ENCODE data around the gene LIMK2. TPM values are rescaled to one million over a fixed set of nuclear protein-coding genes. Genes with fewer than 3 reads are reported as not detected.

The LIMK2 gene
- total RNA-seq, 1 experiment from 2014 or later, result 27.9 TPM

GRCh38 chr22:31253949-31254348, 41.9 kb downstream of the LIMK2 start:
- intact Hi-C loops (cut with micrococcal nuclease; ENCODE audit: unreplicated experiment), result no loop called here
- Histone ChIP-seq H3K27ac (ENCODE audit: low read depth, low read length, poor library complexity, severe bottlenecking) (no peak overlapping the region), H3K27me3 (replicated peaks; ENCODE audit: insufficient read depth, low read depth, low read length, poor library complexity) (no peaks in the 10 kb centered on the region), H3K36me3 (ENCODE audit: insufficient read depth, low read length, poor library complexity, severe bottlenecking) (no peaks in the 10 kb centered on the region), H3K9me3 (ENCODE audit: low read depth, low read length, poor library complexity, severe bottlenecking) (no peaks in the 10 kb centered on the region), H3K4me1 (ENCODE audit: insufficient read depth, low read length, poor library complexity, severe bottlenecking) (no peaks in the 10 kb centered on the region), H3K4me3 (ENCODE audit: low read depth, low read length, poor library complexity, severe bottlenecking) (no peak overlapping the region)
- ChIA-PET CTCF (no interaction called here), POLR2A (ENCODE audit: low non-redundant PET) (no interaction called here)
- no peak for TF ChIP-seq EZH2 (IDR thresholded peaks at IDR 0.05; ENCODE audit: borderline replicate concordance, low read depth, low read length, poor library complexity, severe bottlenecking)
- TF ChIP-seq CTCF (conservative IDR thresholded peaks at IDR 0.05; ENCODE audit: low read depth, low read length), result no peak
- BruUV-seq (replicated peaks), result no TSS peak
- DNase-seq (ENCODE audit: low spot score), result no peak

DNA sequence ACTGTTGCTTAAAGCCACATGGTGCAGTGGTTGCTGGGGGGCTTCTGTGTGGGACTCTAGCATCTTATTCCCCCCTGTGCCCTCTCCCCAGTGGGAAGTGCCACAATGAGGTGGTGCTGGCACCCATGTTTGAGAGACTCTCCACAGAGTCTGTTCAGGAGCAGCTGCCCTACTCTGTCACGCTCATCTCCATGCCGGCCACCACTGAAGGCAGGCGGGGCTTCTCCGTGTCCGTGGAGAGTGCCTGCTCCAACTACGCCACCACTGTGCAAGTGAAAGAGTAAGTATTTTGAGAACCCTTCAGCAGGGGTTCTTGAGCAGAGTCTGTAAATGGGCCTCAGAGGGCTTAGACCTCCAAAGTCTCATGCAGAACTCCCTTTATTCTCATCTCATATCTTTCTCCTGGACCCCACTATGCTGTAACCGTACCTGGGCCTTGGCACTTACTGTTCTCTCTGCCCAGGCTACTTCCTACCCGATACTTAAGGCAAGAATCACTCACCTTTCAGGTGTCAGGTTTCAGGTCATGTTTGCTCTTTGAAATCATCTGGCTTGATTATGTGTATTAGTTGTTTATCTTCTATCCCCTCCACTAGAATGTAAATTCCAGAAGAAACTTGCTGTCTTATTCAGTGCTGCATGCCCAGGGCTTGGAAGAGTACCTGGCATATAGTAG, 47.8 kb downstream of the LIMK2 start:
- no peaks in the 10 kb centered on the region for H3K27me3 ChIP-seq (replicated peaks; ENCODE audit: insufficient read depth, low read depth, low read length, poor library complexity)
- H3K9me3 ChIP-seq (ENCODE audit: low read depth, low read length, poor library complexity, severe bottlenecking), result no peaks in the 10 kb centered on the region
- H3K27ac ChIP-seq (ENCODE audit: low read depth, low read length, poor library complexity, severe bottlenecking), result no peak overlapping the region
- DNase-seq (ENCODE audit: low spot score), result no peak
- no TSS peak for BruUV-seq (replicated peaks)
- intact Hi-C loops (cut with micrococcal nuclease; ENCODE audit: unreplicated experiment), result no loop called here
- H3K36me3 ChIP-seq (ENCODE audit: insufficient read depth, low read length, poor library complexity, severe bottlenecking), result no peaks in the 10 kb centered on the region
- ChIA-PET POLR2A (ENCODE audit: low non-redundant PET) (no interaction called here), CTCF (no interaction called here)
- no peaks in the 10 kb centered on the region for H3K4me1 ChIP-seq (ENCODE audit: insufficient read depth, low read length, poor library complexity, severe bottlenecking)
- no peak overlapping the region for H3K4me3 ChIP-seq (ENCODE audit: low read depth, low read length, poor library complexity, severe bottlenecking)
- TF ChIP-seq CTCF (conservative IDR thresholded peaks at IDR 0.05; ENCODE audit: low read depth, low read length) (no peak), EZH2 (IDR thresholded peaks at IDR 0.05; ENCODE audit: borderline replicate concordance, low read depth, low read length, poor library complexity, severe bottlenecking) (no peak)

GRCh38 chr22:31260474-31260856, 48.4 kb downstream of the LIMK2 start:
- no peak overlapping the region for H3K27ac ChIP-seq (ENCODE audit: low read depth, low read length, poor library complexity, severe bottlenecking)
- no peak for TF ChIP-seq EZH2 (IDR thresholded peaks at IDR 0.05; ENCODE audit: borderline replicate concordance, low read depth, low read length, poor library complexity, severe bottlenecking)
- TF ChIP-seq CTCF (conservative IDR thresholded peaks at IDR 0.05; ENCODE audit: low read depth, low read length), result no peak
- no peaks in the 10 kb centered on the region for H3K27me3 ChIP-seq (replicated peaks; ENCODE audit: insufficient read depth, low read depth, low read length, poor library complexity)
- no peaks in the 10 kb centered on the region for H3K4me1 ChIP-seq (ENCODE audit: insufficient read depth, low read length, poor library complexity, severe bottlenecking)
- H3K4me3 ChIP-seq (ENCODE audit: low read depth, low read length, poor library complexity, severe bottlenecking), result no peak overlapping the region
- H3K9me3 ChIP-seq (ENCODE audit: low read depth, low read length, poor library complexity, severe bottlenecking), result no peaks in the 10 kb centered on the region
- intact Hi-C loops (cut with micrococcal nuclease; ENCODE audit: unreplicated experiment), result no loop called here
- H3K36me3 ChIP-seq (ENCODE audit: insufficient read depth, low read length, poor library complexity, severe bottlenecking), result no peaks in the 10 kb centered on the region
- BruUV-seq (replicated peaks), result no TSS peak
- DNase-seq (ENCODE audit: low spot score), result no peak
- CTCF ChIA-PET, result no interaction called here
- POLR2A ChIA-PET (ENCODE audit: low non-redundant PET), result no interaction called here
